HCT116 (cell line): ENCODE results near the gene CCK. TPM values are rescaled to one million over a fixed set of nuclear protein-coding genes. Genes with fewer than 3 reads are reported as not detected.

ENCODE experiments used
- ATAC-seq: fragments of 200-7000 bp; cut with Tn5 transposase; 2 replicates; pipeline ENCODE4 v1.9.1; 2020; ENCODE audit warnings: mild to moderate bottlenecking, moderate library complexity
- Bru-seq: library from RNA; stranded (reverse); fragments of 400-500 nt; gene quantifications from one replicate; lab custom pipeline; 2021; lab: Mats Ljungman, UMichigan
- BruChase-seq, 2 experiments: library from RNA; stranded (reverse); fragments of 400-500 nt; gene quantifications; one replicate each; lab custom pipeline; 2021; lab: Mats Ljungman, UMichigan
- BruUV-seq: library from RNA; stranded (reverse); fragments of 400-500 nt; replicated peaks from 2 replicates; lab custom pipeline; 2021; lab: Mats Ljungman, UMichigan
- CTCF ChIA-PET: fragments of 300-600 bp; sonication (Branson Sonifier 250); formaldehyde crosslinking; loops from one replicate; lab custom pipeline; 2021; ENCODE audit warnings: antibody characterized with exemption; lab: Charles Lee
- POLR2A ChIA-PET: fragments of 300-600, 350-600 bp; sonication (Branson Sonifier 250); formaldehyde crosslinking; loops from one replicate; lab custom pipeline; 2021; ENCODE audit warnings: antibody characterized with exemption; lab: Charles Lee
- RAD21 ChIA-PET, 2 experiments: fragments of 300-600 bp; sonication (Branson Sonifier 250); formaldehyde crosslinking; loops; one replicate each; lab custom pipeline; 2023; ENCODE audit warnings: low total read pairs in 2 of 2; ENCODE audit not compliant: uncharacterized antibody in 2 of 2, unreplicated experiment in 2 of 2, low non-redundant PET in 1 of 2; lab: Charles Lee
- DNase-seq: peaks from one replicate; pipeline ENCODE4 v3.0.0-alpha.2; 2010; ENCODE audit warnings: low read depth, low spot score
- H2AFZ ChIP-seq: fragments of 200-600 bp; shearing (Covaris generic), sonication (generic); 2 replicates; pipeline ENCODE4 v1.6.1; 2017; ENCODE audit warnings: low read depth, mixed run types, mixed read lengths, antibody characterized with exemption, low read length; ENCODE audit not compliant: poor library complexity, severe bottlenecking
- H3K27ac ChIP-seq: 2 replicates; pipeline ENCODE4 v1.5.1; 2012; ENCODE audit warnings: low read depth, low read length
- H3K27me3 ChIP-seq: fragments of 200-600 bp; sonication (generic); 2 replicates; pipeline ENCODE4 v1.6.1; 2016; ENCODE audit warnings: mixed run types, low read length, mixed read lengths; ENCODE audit not compliant: insufficient read depth
- H3K36me3 ChIP-seq, 2 experiments: fragments of 200-500 bp in 1 of 2; fragments of 200-600 bp in 1 of 2; sonication (Bioruptor generic) in 1 of 2; sonication (generic) in 1 of 2; 2 replicates each; pipeline versions ENCODE4 v1.5.1 to v1.6.1; 2014 to 2016; ENCODE audit warnings: low read length in 2 of 2, inconsistent platforms in 1 of 2, mixed read lengths in 1 of 2, mixed run types in 1 of 2; ENCODE audit not compliant: insufficient read depth in 2 of 2, control insufficient read depth in 1 of 2
- H3K4me1 ChIP-seq, 2 experiments: fragments of 200-600 bp in 1 of 2; sonication (generic) in 1 of 2; 2 replicates each; pipeline versions ENCODE4 v1.5.1 to v1.6.1; 2012 to 2017; ENCODE audit warnings: low read length in 2 of 2, inconsistent platforms in 1 of 2, mild to moderate bottlenecking in 1 of 2, mixed read lengths in 1 of 2, mixed run types in 1 of 2, moderate library complexity in 1 of 2; ENCODE audit not compliant: insufficient read depth in 2 of 2, control insufficient read depth in 1 of 2
- H3K4me2 ChIP-seq: fragments of 200-600 bp; sonication (generic); 2 replicates; pipeline ENCODE4 v1.6.1; 2017; ENCODE audit warnings: mixed run types, low read length, mixed read lengths
- H3K4me3 ChIP-seq, 2 experiments: fragments of 200-600 bp in 1 of 2; sonication (generic) in 1 of 2; replicated peaks in 1 of 2; 2 replicates each; pipeline ENCODE4 v1.5.1; 2011 to 2016; ENCODE audit warnings: low read length in 2 of 2, control low read depth in 1 of 2, low read depth in 1 of 2, mild to moderate bottlenecking in 1 of 2, mixed read lengths in 1 of 2, mixed run types in 1 of 2
- H3K79me2 ChIP-seq: fragments of 200-600 bp; sonication (generic); 2 replicates; pipeline ENCODE4 v1.6.1; 2017; ENCODE audit warnings: mild to moderate bottlenecking, mixed run types, low read length, moderate library complexity, mixed read lengths; ENCODE audit not compliant: insufficient read depth
- H3K9ac ChIP-seq: fragments of 200-600 bp; sonication (generic); 2 replicates; pipeline ENCODE4 v1.6.1; 2016; ENCODE audit warnings: low read length, mixed read lengths
- H3K9me2 ChIP-seq: fragments of 200-600 bp; sonication (generic), shearing (Covaris generic); 2 replicates; pipeline ENCODE4 v1.6.1; 2017; ENCODE audit warnings: mixed run types, mild to moderate bottlenecking, moderate library complexity; ENCODE audit not compliant: insufficient read depth
- H3K9me3 ChIP-seq, 2 experiments: fragments of 200-500 bp in 1 of 2; fragments of 200-600 bp in 1 of 2; sonication (Bioruptor generic) in 1 of 2; sonication (generic) in 1 of 2; 2 replicates each; pipeline ENCODE4 v1.6.1; 2014 to 2017; ENCODE audit warnings: low read length in 2 of 2, mixed read lengths in 2 of 2, inconsistent platforms in 1 of 2, low read depth in 1 of 2, mild to moderate bottlenecking in 1 of 2, mixed run types in 1 of 2, moderate library complexity in 1 of 2; ENCODE audit not compliant: control insufficient read depth in 1 of 2, insufficient read depth in 1 of 2
- H4K20me1 ChIP-seq: fragments of 200-600 bp; sonication (generic), shearing (Covaris generic); 2 replicates; pipeline ENCODE4 v1.6.1; 2017; ENCODE audit warnings: mixed run types, mild to moderate bottlenecking, moderate library complexity; ENCODE audit not compliant: insufficient read depth
- CBX3 ChIP-seq: IDR thresholded peaks from 2 replicates; pipeline ENCODE4 v1.6.1; 2012; ENCODE audit warnings: low read depth
- CEBPB ChIP-seq: IDR thresholded peaks from 2 replicates; pipeline ENCODE4 v1.6.1; 2012; ENCODE audit warnings: low read depth
- CTCF ChIP-seq, 3 experiments: fragments of 200-600 bp in 1 of 3; sonication (generic) in 1 of 3; IDR thresholded peaks in 2 of 3; conservative IDR thresholded peaks in 1 of 3; 2 replicates each; pipeline ENCODE4 v1.5.1; 2012 to 2017; ENCODE audit warnings: low read depth in 2 of 3, low read length in 2 of 3, antibody characterized with exemption in 1 of 3, borderline replicate concordance in 1 of 3, control low read depth in 1 of 3, mild to moderate bottlenecking in 1 of 3, mixed read lengths in 1 of 3, mixed run types in 1 of 3, moderate library complexity in 1 of 3; ENCODE audit not compliant: insufficient read depth in 1 of 3
- EGR1 ChIP-seq: IDR thresholded peaks from 2 replicates; pipeline ENCODE4 v1.6.1; 2012; ENCODE audit warnings: low read depth
- FOSL1 ChIP-seq: IDR thresholded peaks from 2 replicates; pipeline ENCODE4 v1.6.1; 2012; ENCODE audit warnings: low read depth
- JUND ChIP-seq: IDR thresholded peaks from 2 replicates; pipeline ENCODE4 v1.6.1; 2012
- MAX ChIP-seq: IDR thresholded peaks from 2 replicates; pipeline ENCODE4 v1.6.1; 2012
- POLR2A ChIP-seq: IDR thresholded peaks from 2 replicates; pipeline ENCODE4 v1.7.0; 2011; ENCODE audit warnings: borderline replicate concordance; ENCODE audit not compliant: insufficient read depth, insufficient read length; ENCODE audit errors: extremely low read depth
- RAD21 ChIP-seq: IDR thresholded peaks from 2 replicates; pipeline ENCODE4 v1.6.1; 2012; ENCODE audit warnings: low read depth, mild to moderate bottlenecking
- REST ChIP-seq: IDR thresholded peaks from 2 replicates; pipeline ENCODE4 v1.6.1; 2012; ENCODE audit warnings: low read depth
- SIN3A ChIP-seq: IDR thresholded peaks from 2 replicates; pipeline ENCODE4 v1.6.1; 2012; ENCODE audit warnings: low read depth
- YY1 ChIP-seq: IDR thresholded peaks from 2 replicates; pipeline ENCODE4 v1.6.1; 2011; ENCODE audit warnings: low read length, low read depth, moderate library complexity, mild to moderate bottlenecking; ENCODE audit not compliant: insufficient replicate concordance; ENCODE audit errors: extremely low read depth
- intact Hi-C: fragments of 100-400 bp; cut with micrococcal nuclease; formaldehyde crosslinking; loops from 2 replicates; pipeline ENCODE4 v1.10.0; 2022
- long read RNA-seq: library from polyadenylated mRNA; unstranded; transcript quantifications from one replicate; pipeline ENCODE4 v2.0.0, GENCODE V29; 2021; ENCODE audit not compliant: unreplicated experiment
- polyA plus RNA-seq: library from polyadenylated mRNA; unstranded; fragments of >200 nt; gene quantifications from 2 replicates; pipeline ENCODE4 v1.2.1, GENCODE V29; 2012; ENCODE audit warnings: missing spikeins
- total RNA-seq: library from RNA; stranded (reverse); gene quantifications from one replicate; pipeline ENCODE4 v1.2.1, GENCODE V29; 2021; ENCODE audit not compliant: unreplicated experiment

CCK gene
- 0.32 TPM for total RNA-seq
- polyA plus RNA-seq, result 0.52 and 0.54 TPM in 2 replicates
- Bru-seq, nascent RNA, result percentile 14 among the genes with signal in this experiment
- not detected for BruChase-seq, experiment 1, labeled RNA remaining after a 6-hour chase
- BruChase-seq, experiment 2, labeled RNA remaining after a 2-hour chase, result not detected
- long read RNA-seq, result 0 reads

GRCh38 chr3:42266085-42266484 is at the start of gene CCK:
Gene CCK (minus strand): TSS chr3:42266185. CDS start chr3:42263630, 2,555 bp downstream.
- no peak for DNase-seq
- ChIA-PET CTCF (no interaction called here), POLR2A (no interaction called here), RAD21 (no interaction called here)
- TF ChIP-seq REST (no peak), EGR1 (no peak), CBX3 (no peak), CEBPB (no peak), YY1 (no peak), JUND (no peak), SIN3A (no peak), FOSL1 (no peak), POLR2A (no peak), RAD21 (no peak), CTCF (IDR thresholded peaks at IDR 0.05 in 2 of 3, conservative IDR thresholded peaks at IDR 0.05 in 1 of 3; ENCODE audit: borderline replicate concordance in 1 of 3, insufficient read depth in 1 of 3, low read depth in 2 of 3, low read length in 2 of 3) (no peak), MAX (no peak)
- BruUV-seq, result no TSS peak
- Histone ChIP-seq H3K27ac (no peak within 1 kb of the TSS), H4K20me1 (no peaks in the 10 kb centered on the region), H3K4me2 (no peak within 1 kb of the TSS), H3K9me2 (no peaks in the 10 kb centered on the region), H3K9ac (no peak within 1 kb of the TSS), H3K4me3 (no peak within 1 kb of the TSS), H3K27me3 (no peaks in the 10 kb centered on the region), H2AFZ (no peak within 1 kb of the TSS), H3K36me3 (no peaks in the 10 kb centered on the region), H3K4me1 (peaks cover 6 to 27% of the 10 kb centered on the region in 2 experiments; a peak in 3 of 4 replicates), H3K9me3 (no peaks in the 10 kb centered on the region), H3K79me2 (no peaks in the 10 kb centered on the region)
- no peak for ATAC-seq
- intact Hi-C loops, result no loop called here
